Stimulated activated CD8-positive, alpha-beta memory T cell treated with anti-CD3 and anti-CD28 coated beads, Interleukin-12 subunit alpha, Interleukin-12 subunit beta, amount 100 ng/mL, for 24 hours (primary cell): ENCODE measurements around the gene MRAP.

Experiments used
- DNase-seq: peaks from one replicate; pipeline ENCODE4 v3.0.0-alpha.2; 2020; ENCODE audit errors: extremely low read depth

The MRAP gene

GRCh38 chr21:32349333-32349944 lies 50.8 kb downstream of the MRAP start:
- DNase-seq, result no peak

- no peak for DNase-seq
These were observed 51.7 kb downstream of the MRAP start for GRCh38 chr21:32350211-32350980.

GRCh38 chr21:32350981-32351380 lies 52.3 kb downstream of the MRAP start:
- DNase-seq, result no peak

GRCh38 chr21:32351428-32351827 lies 52.8 kb downstream of the MRAP start:
- DNase-seq, result no peak

- no peak for DNase-seq
These were observed 53.9 kb downstream of the MRAP start for GRCh38 chr21:32352526-32352925.

- DNase-seq, result no peak
These were observed 54.5 kb downstream of the MRAP start for GRCh38 chr21:32353002-32353711.

- no peak for DNase-seq
These were observed 58.3 kb downstream of the MRAP start for GRCh38 chr21:32356874-32357395.

- DNase-seq, result no peak
These were observed 61.1 kb downstream of the MRAP start for GRCh38 chr21:32359719-32360260.

GRCh38 chr21:32360401-32360975 lies 61.8 kb downstream of the MRAP start:
- no peak for DNase-seq
